Caco-2 (cell line): ENCODE measurements around the gene IL12RB1. TPM values are rescaled to one million over a fixed set of nuclear protein-coding genes. Genes with fewer than 3 reads are reported as not detected.
A peak's percentile ranks its signal among the peaks of the same experiment; 100 is the strongest.

Source experiments
- BruUV-seq: library from RNA; stranded (reverse); fragments of 400-500 nt; replicated peaks from 2 replicates; lab custom pipeline; 2021; lab: Mats Ljungman, UMichigan
- CTCF ChIA-PET: fragments of 300-600 bp; sonication (Branson Sonifier 250); formaldehyde crosslinking; loops from one replicate; lab custom pipeline; 2022; ENCODE audit warnings: antibody characterized with exemption; lab: Charles Lee
- POLR2A ChIA-PET: fragments of 300-600 bp; sonication (Branson Sonifier 250); formaldehyde crosslinking; loops from one replicate; lab custom pipeline; 2022; ENCODE audit warnings: antibody characterized with exemption; lab: Charles Lee
- DNase-seq, 2 experiments: peaks; one replicate each; pipeline versions ENCODE4 v3.0.0 to v3.0.0-alpha.2; 2020 to 2022
- H3K27me3 ChIP-seq: replicated peaks from 2 replicates; pipeline ENCODE4 v1.6.0; 2011; ENCODE audit warnings: low read length; ENCODE audit not compliant: control insufficient read depth, insufficient read depth
- H3K36me3 ChIP-seq: 2 replicates; pipeline ENCODE4 v1.5.1; 2011; ENCODE audit warnings: low read length; ENCODE audit not compliant: control insufficient read depth, insufficient read depth
- H3K4me1 ChIP-seq: fragments of 250-450 bp; sonication (Bioruptor Pico); 2 replicates; pipeline ENCODE4 v1.5.1; 2020; ENCODE audit warnings: mild to moderate bottlenecking
- H3K4me3 ChIP-seq: 2 replicates; pipeline ENCODE4 v1.5.1; 2011; ENCODE audit warnings: low read depth, mild to moderate bottlenecking, control low read depth, low read length
- H3K9me3 ChIP-seq: fragments of 250-450 bp; sonication (Bioruptor Pico); 2 replicates; pipeline ENCODE4 v1.5.1; 2020; ENCODE audit warnings: mild to moderate bottlenecking, moderate library complexity
- H3K27ac Mint-ChIP-seq: one replicate; pipeline ENCODE4 v1.8.0; 2022; ENCODE audit warnings: mixed read lengths; ENCODE audit not compliant: unreplicated experiment
- H3K27me3 Mint-ChIP-seq: one replicate; pipeline ENCODE4 v1.8.0; 2022; ENCODE audit warnings: mixed read lengths; ENCODE audit not compliant: insufficient read depth, unreplicated experiment
- H3K36me3 Mint-ChIP-seq: one replicate; pipeline ENCODE4 v1.8.0; 2022; ENCODE audit warnings: mild to moderate bottlenecking, mixed read lengths; ENCODE audit not compliant: insufficient read depth, unreplicated experiment
- H3K4me1 Mint-ChIP-seq: one replicate; pipeline ENCODE4 v1.8.0; 2022; ENCODE audit warnings: low read depth, mixed read lengths; ENCODE audit not compliant: unreplicated experiment
- H3K4me3 Mint-ChIP-seq: one replicate; pipeline ENCODE4 v1.8.0; 2022; ENCODE audit warnings: mild to moderate bottlenecking, moderate library complexity, mixed read lengths; ENCODE audit not compliant: unreplicated experiment
- H3K9me3 Mint-ChIP-seq: one replicate; pipeline ENCODE4 v1.8.0; 2022; ENCODE audit warnings: mixed read lengths; ENCODE audit not compliant: unreplicated experiment
- intact Hi-C: fragments of 100-400 bp; cut with micrococcal nuclease; formaldehyde crosslinking; loops from one replicate; pipeline ENCODE4 v1.10.0; 2022; ENCODE audit not compliant: unreplicated experiment
- total RNA-seq: library from RNA; stranded (reverse); gene quantifications from 2 replicates; pipeline ENCODE4 v1.2.3, GENCODE V29; 2022
- TF ChIP-seq, protein P1 (sequence below), 2 experiments: fragments of 200-600 bp in 1 of 2; IDR thresholded peaks; 1 replicate in 1 of 2; 2 replicates in 1 of 2; pipeline versions ENCODE4 v1.5.1 to v1.8.0; 2011 to 2022; ENCODE audit warnings: antibody characterized with exemption in 1 of 2, control low read depth in 1 of 2, inconsistent platforms in 1 of 2, low read depth in 1 of 2, low read length in 1 of 2, mild to moderate bottlenecking in 1 of 2, moderate library complexity in 1 of 2; ENCODE audit not compliant: insufficient read depth in 1 of 2, severe bottlenecking in 1 of 2, unreplicated experiment in 1 of 2

IL12RB1 gene
- total RNA-seq, 1 experiment from 2014 or later: not detected

DNA sequence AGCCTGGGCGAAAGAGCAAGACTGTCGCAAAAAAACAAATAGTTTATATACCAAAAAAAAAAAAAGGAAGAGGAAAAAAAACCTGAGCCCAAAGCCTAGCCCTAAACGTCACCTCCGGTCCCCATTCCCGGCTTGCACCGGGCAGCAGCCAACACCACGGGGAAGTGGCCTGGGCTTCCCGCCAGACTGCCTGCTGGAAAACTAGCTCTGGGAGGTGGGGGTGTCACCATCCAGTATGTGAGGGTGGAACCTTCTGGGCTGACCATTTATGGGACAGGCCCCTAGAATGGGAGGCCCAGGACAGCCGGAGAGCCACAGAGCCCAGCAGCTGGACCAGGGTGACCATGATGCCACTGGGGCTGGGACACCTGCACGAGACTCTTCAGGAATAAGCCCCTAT, 37.3 kb downstream of the IL12RB1 start:
- POLR2A ChIA-PET: no interaction called here
- no TSS peak for BruUV-seq
- intact Hi-C loops: no loop called here
- no peaks in the 10 kb centered on the region for H3K27me3 ChIP-seq
- no peaks in the 10 kb centered on the region for H3K4me1 ChIP-seq
- H3K36me3 Mint-ChIP-seq: peaks cover 6% of the 10 kb centered on the region
- peaks cover 7% of the 10 kb centered on the region for H3K4me1 Mint-ChIP-seq
- H3K9me3 ChIP-seq: no peaks in the 10 kb centered on the region
- no peak overlapping the region for H3K27ac Mint-ChIP-seq
- H3K4me3 ChIP-seq: no peak overlapping the region
- no peaks in the 10 kb centered on the region for H3K9me3 Mint-ChIP-seq
- TF ChIP-seq, protein P1, sequence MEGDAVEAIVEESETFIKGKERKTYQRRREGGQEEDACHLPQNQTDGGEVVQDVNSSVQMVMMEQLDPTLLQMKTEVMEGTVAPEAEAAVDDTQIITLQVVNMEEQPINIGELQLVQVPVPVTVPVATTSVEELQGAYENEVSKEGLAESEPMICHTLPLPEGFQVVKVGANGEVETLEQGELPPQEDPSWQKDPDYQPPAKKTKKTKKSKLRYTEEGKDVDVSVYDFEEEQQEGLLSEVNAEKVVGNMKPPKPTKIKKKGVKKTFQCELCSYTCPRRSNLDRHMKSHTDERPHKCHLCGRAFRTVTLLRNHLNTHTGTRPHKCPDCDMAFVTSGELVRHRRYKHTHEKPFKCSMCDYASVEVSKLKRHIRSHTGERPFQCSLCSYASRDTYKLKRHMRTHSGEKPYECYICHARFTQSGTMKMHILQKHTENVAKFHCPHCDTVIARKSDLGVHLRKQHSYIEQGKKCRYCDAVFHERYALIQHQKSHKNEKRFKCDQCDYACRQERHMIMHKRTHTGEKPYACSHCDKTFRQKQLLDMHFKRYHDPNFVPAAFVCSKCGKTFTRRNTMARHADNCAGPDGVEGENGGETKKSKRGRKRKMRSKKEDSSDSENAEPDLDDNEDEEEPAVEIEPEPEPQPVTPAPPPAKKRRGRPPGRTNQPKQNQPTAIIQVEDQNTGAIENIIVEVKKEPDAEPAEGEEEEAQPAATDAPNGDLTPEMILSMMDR (IDR thresholded peaks at IDR 0.05; ENCODE audit: insufficient read depth in 1 of 2, low read depth in 1 of 2, low read length in 1 of 2, severe bottlenecking in 1 of 2, unreplicated experiment in 1 of 2): no peak
- no peaks in the 10 kb centered on the region for H3K36me3 ChIP-seq
- H3K27me3 Mint-ChIP-seq: peaks cover 8% of the 10 kb centered on the region
- no peak for DNase-seq
- CTCF ChIA-PET: no interaction called here
- H3K4me3 Mint-ChIP-seq: no peak overlapping the region

GRCh38 chr19:18046059-18046718, 40.5 kb downstream of the IL12RB1 start:
- ChIA-PET CTCF (interaction anchor here (0.6 kb wide), 1 partner anchor 45 kb away, joined by 3 read pairs; no protein-coding TSS in a partner anchor), POLR2A (no interaction called here)
- no TSS peak for BruUV-seq
- Histone ChIP-seq H3K36me3 (no peaks in the 10 kb centered on the region), H3K4me1 (no peaks in the 10 kb centered on the region), H3K4me3 (no peak overlapping the region), H3K9me3 (no peaks in the 10 kb centered on the region), H3K27me3 (no peaks in the 10 kb centered on the region)
- no peaks in the 10 kb centered on the region for H3K9me3 Mint-ChIP-seq
- H3K36me3 Mint-ChIP-seq: peaks cover 6% of the 10 kb centered on the region
- peaks cover 8% of the 10 kb centered on the region for H3K27me3 Mint-ChIP-seq
- H3K4me3 Mint-ChIP-seq: no peak overlapping the region
- no peak overlapping the region for H3K27ac Mint-ChIP-seq
- DNase-seq: no peak
- TF ChIP-seq, protein P1 (IDR thresholded peaks at IDR 0.05; ENCODE audit: insufficient read depth in 1 of 2, low read depth in 1 of 2, low read length in 1 of 2, severe bottlenecking in 1 of 2, unreplicated experiment in 1 of 2): no peak
- H3K4me1 Mint-ChIP-seq: peaks cover 7% of the 10 kb centered on the region
- intact Hi-C loops: no loop called here

DNA sequence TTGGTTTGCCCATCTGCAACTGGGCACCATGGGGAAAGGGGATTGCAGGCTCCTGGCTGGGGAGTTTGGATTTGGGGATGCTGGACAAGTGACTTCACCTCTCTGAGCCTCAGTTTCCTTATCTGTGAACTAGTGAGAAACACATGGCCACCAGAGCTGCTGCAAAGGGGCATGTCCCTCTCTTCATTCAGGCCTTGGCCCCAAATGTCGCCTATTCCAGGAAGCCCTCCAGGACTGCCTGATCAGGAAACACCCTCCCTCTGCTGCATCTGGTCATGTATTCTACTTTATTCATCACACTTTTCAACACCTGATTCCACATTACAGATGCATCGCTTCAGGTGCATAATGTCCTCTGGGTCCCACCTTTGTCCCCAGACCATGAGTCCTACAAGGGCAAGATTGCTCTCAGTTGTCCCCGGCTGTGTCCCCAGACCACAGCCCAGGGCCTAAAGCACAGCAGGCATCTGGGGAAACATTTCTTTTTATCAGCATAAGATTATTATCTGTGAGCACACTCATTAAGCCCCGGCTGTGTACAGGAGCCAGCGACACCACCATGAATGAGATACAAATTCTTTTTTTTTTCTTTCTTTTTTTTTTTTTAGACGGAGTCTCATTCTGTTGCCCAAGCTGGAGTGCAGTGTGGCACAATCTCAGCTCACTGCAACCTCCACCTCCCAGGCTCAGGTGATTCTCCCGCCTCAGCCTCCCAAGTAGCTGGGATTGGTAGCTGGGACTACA, 41.3 kb downstream of the IL12RB1 start:
- intact Hi-C loops: no loop called here
- H3K4me1 Mint-ChIP-seq: peaks cover 7% of the 10 kb centered on the region
- H3K36me3 Mint-ChIP-seq: peaks cover 6% of the 10 kb centered on the region
- H3K27me3 ChIP-seq: no peaks in the 10 kb centered on the region
- peak overlapping the region; percentile 29 for H3K27ac Mint-ChIP-seq
- BruUV-seq: no TSS peak
- TF ChIP-seq, protein P1 (IDR thresholded peaks at IDR 0.05; ENCODE audit: insufficient read depth in 1 of 2, low read depth in 1 of 2, low read length in 1 of 2, severe bottlenecking in 1 of 2, unreplicated experiment in 1 of 2): no peak
- no peak for DNase-seq
- CTCF ChIA-PET: interaction anchor here (0.6 kb wide), 1 partner anchor 44 kb away, joined by 3 read pairs; no protein-coding TSS in a partner anchor
- no peaks in the 10 kb centered on the region for H3K9me3 ChIP-seq
- H3K4me1 ChIP-seq: no peaks in the 10 kb centered on the region
- H3K36me3 ChIP-seq: no peaks in the 10 kb centered on the region
- H3K4me3 Mint-ChIP-seq: peak overlapping the region; percentile 13
- H3K4me3 ChIP-seq: peak overlapping the region; percentile 7; the same call in 1 of the 2 replicates
- H3K27me3 Mint-ChIP-seq: peaks cover 5% of the 10 kb centered on the region
- POLR2A ChIA-PET: no interaction called here
- no peaks in the 10 kb centered on the region for H3K9me3 Mint-ChIP-seq
